Loucy (cell line): Measurements from ENCODE around the gene TAS2R7.
"Not testable (repeated sequence)": the region's sequence is repeated elsewhere in the genome, so short reads cannot be mapped to it uniquely, and the experiment has no call there.

Experiments
- H2AFZ ChIP-seq: fragments of 200-600 bp; sonication (generic); 2 replicates; pipeline ENCODE4 v1.6.0; 2016; ENCODE audit warnings: antibody characterized with exemption, mild to moderate bottlenecking, low read length, moderate library complexity
- H3F3A ChIP-seq: fragments of 200-600 bp; 2 replicates; pipeline ENCODE4 v1.6.0; 2016; ENCODE audit warnings: antibody characterized with exemption, low read depth, mild to moderate bottlenecking
- H3K27me3 ChIP-seq: fragments of 200-600 bp; sonication (generic); 2 replicates; pipeline ENCODE4 v1.6.1; 2014; ENCODE audit warnings: low read length, mild to moderate bottlenecking; ENCODE audit not compliant: insufficient read depth, poor library complexity, severe bottlenecking
- H3K36me3 ChIP-seq: fragments of 200-600 bp; sonication (generic); 2 replicates; pipeline ENCODE4 v1.6.1; 2016; ENCODE audit warnings: low read length; ENCODE audit not compliant: insufficient read depth
- H3K4me1 ChIP-seq: fragments of 200-600 bp; sonication (generic); 2 replicates; pipeline ENCODE4 v1.5.1; 2014; ENCODE audit warnings: low read length, mild to moderate bottlenecking; ENCODE audit not compliant: insufficient read depth, poor library complexity, severe bottlenecking
- H3K4me2 ChIP-seq: fragments of 200-600 bp; sonication (generic); 2 replicates; pipeline ENCODE4 v1.6.0; 2014; ENCODE audit warnings: antibody characterized with exemption, low read length, low read depth, mild to moderate bottlenecking; ENCODE audit not compliant: poor library complexity, severe bottlenecking
- H3K4me3 ChIP-seq: fragments of 200-600 bp; sonication (generic); 2 replicates; pipeline ENCODE4 v1.5.1; 2014; ENCODE audit warnings: low read length, mild to moderate bottlenecking, mixed read lengths; ENCODE audit not compliant: poor library complexity, severe bottlenecking
- H3K79me2 ChIP-seq: fragments of 200-600 bp; sonication (generic); 2 replicates; pipeline ENCODE4 v1.6.1; 2014; ENCODE audit warnings: low read length; ENCODE audit not compliant: insufficient read depth
- H3K9ac ChIP-seq: fragments of 200-600 bp; sonication (generic); 2 replicates; pipeline ENCODE4 v1.6.0; 2014; ENCODE audit warnings: mild to moderate bottlenecking, low read depth, low read length, moderate library complexity; ENCODE audit not compliant: poor library complexity, severe bottlenecking
- H3K9me2 ChIP-seq: fragments of 200-600 bp; sonication (generic); replicated peaks from 2 replicates; pipeline ENCODE4 v1.6.1; 2016; ENCODE audit warnings: low read depth, low read length, mixed read lengths
- H3K9me3 ChIP-seq: fragments of 200-600 bp; sonication (generic); 2 replicates; pipeline ENCODE4 v1.6.1; 2014; ENCODE audit warnings: mild to moderate bottlenecking, antibody characterized with exemption, low read length, low read depth; ENCODE audit not compliant: insufficient read depth
- H4K20me1 ChIP-seq: fragments of 200-600 bp; sonication (generic); 2 replicates; pipeline ENCODE4 v1.6.0; 2014; ENCODE audit warnings: antibody characterized with exemption, low read length, mild to moderate bottlenecking; ENCODE audit not compliant: insufficient read depth, poor library complexity, severe bottlenecking
- EZH2phosphoT487 ChIP-seq: fragments of 200-600 bp; IDR thresholded peaks from 2 replicates; pipeline ENCODE4 v1.6.1; 2018; ENCODE audit warnings: antibody characterized with exemption, mild to moderate bottlenecking, moderate library complexity, borderline replicate concordance
- TF ChIP-seq, protein P1 (sequence below): fragments of 200-600 bp; sonication (generic); conservative IDR thresholded peaks from 2 replicates; pipeline ENCODE4 v1.5.1; 2014; ENCODE audit warnings: mild to moderate bottlenecking, antibody characterized with exemption, low read length

The TAS2R7 gene

GRCh38 chr12:10801741-10802140 is 686 bp downstream of the TAS2R7 start:
- no peak for TF ChIP-seq EZH2phosphoT487
- TF ChIP-seq, protein P1, sequence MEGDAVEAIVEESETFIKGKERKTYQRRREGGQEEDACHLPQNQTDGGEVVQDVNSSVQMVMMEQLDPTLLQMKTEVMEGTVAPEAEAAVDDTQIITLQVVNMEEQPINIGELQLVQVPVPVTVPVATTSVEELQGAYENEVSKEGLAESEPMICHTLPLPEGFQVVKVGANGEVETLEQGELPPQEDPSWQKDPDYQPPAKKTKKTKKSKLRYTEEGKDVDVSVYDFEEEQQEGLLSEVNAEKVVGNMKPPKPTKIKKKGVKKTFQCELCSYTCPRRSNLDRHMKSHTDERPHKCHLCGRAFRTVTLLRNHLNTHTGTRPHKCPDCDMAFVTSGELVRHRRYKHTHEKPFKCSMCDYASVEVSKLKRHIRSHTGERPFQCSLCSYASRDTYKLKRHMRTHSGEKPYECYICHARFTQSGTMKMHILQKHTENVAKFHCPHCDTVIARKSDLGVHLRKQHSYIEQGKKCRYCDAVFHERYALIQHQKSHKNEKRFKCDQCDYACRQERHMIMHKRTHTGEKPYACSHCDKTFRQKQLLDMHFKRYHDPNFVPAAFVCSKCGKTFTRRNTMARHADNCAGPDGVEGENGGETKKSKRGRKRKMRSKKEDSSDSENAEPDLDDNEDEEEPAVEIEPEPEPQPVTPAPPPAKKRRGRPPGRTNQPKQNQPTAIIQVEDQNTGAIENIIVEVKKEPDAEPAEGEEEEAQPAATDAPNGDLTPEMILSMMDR, result no peak
- Histone ChIP-seq H3K9me2 (no peaks in the 10 kb centered on the region), H2AFZ (no peak overlapping the region), H3F3A (no peaks in the 10 kb centered on the region), H3K4me2 (no peak overlapping the region), H3K4me1 (no peaks in the 10 kb centered on the region), H3K9me3 (no peaks in the 10 kb centered on the region), H4K20me1 (no peaks in the 10 kb centered on the region), H3K4me3 (no peak overlapping the region), H3K27me3 (no peaks in the 10 kb centered on the region), H3K79me2 (no peaks in the 10 kb centered on the region), H3K36me3 (no peaks in the 10 kb centered on the region), H3K9ac (no peak overlapping the region)

GRCh38 chr12:10794222-10794621 is 8.2 kb downstream of the TAS2R7 start:
- Histone ChIP-seq H3F3A (no peaks in the 10 kb centered on the region), H3K4me2 (no peak overlapping the region), H3K9me3 (no peaks in the 10 kb centered on the region), H4K20me1 (no peaks in the 10 kb centered on the region), H3K27me3 (no peaks in the 10 kb centered on the region), H3K4me1 (no peaks in the 10 kb centered on the region), H3K4me3 (no peak overlapping the region), H3K9ac (no peak overlapping the region), H3K36me3 (no peaks in the 10 kb centered on the region), H3K9me2 (no peaks in the 10 kb centered on the region), H2AFZ (no peak overlapping the region), H3K79me2 (no peaks in the 10 kb centered on the region)
- TF ChIP-seq, protein P1, result no peak
- no peak for TF ChIP-seq EZH2phosphoT487

- H2AFZ ChIP-seq, H3K4me1 ChIP-seq, H4K20me1 ChIP-seq, H3K9me3 ChIP-seq, H3K9ac ChIP-seq, H3F3A ChIP-seq, H3K79me2 ChIP-seq, H3K4me3 ChIP-seq, H3K4me2 ChIP-seq, H3K27me3 ChIP-seq, H3K36me3 ChIP-seq, H3K9me2 ChIP-seq: not testable (repeated sequence)
Measured at GRCh38 chr12:10791769-10792168, 10.7 kb downstream of the TAS2R7 start.

DNA sequence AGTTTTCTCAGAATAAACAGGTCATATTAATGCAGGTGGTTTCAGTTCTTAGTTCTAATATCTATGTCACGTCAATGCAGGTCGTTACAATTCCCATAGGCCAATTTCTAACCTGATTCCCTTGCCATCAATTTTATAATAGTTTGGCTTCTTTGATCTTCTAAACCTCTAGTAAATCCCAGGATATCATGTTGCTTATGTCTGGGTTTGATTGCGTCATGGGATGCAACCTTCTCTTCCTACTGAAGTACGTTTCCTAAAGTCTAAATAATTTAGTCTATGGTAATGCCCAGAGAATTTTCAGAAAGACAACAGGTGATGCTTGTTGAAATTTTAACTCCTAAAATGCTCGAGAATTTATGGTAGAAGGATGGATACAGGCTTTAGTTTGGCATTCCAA is 19.2 kb downstream of the TAS2R7 start:
- no peaks in the 10 kb centered on the region for H3K9me2 ChIP-seq
- TF ChIP-seq, protein P1, result no peak
- TF ChIP-seq EZH2phosphoT487, result no peak
- no peak overlapping the region for H3K9ac ChIP-seq
- no peaks in the 10 kb centered on the region for H3K9me3 ChIP-seq
- no peaks in the 10 kb centered on the region for H3K4me1 ChIP-seq
- H3K27me3 ChIP-seq, result no peaks in the 10 kb centered on the region
- no peaks in the 10 kb centered on the region for H3F3A ChIP-seq
- no peaks in the 10 kb centered on the region for H3K36me3 ChIP-seq
- no peak overlapping the region for H3K4me3 ChIP-seq
- H4K20me1 ChIP-seq, result no peaks in the 10 kb centered on the region
- no peak overlapping the region for H2AFZ ChIP-seq
- no peaks in the 10 kb centered on the region for H3K79me2 ChIP-seq
- no peak overlapping the region for H3K4me2 ChIP-seq
